ENCODE measurements around the gene COX19.

The COX19 gene

GRCh38 chr7:969403-969802, 5.9 kb downstream of the COX19 start:
- DNase-seq (ENCODE audit: low read depth): no peak
- H3K4me3 ChIP-seq (ENCODE audit: low read depth, low read length): no peak overlapping the region
- in situ Hi-C loops (cut with HindIII; ENCODE audit: low sequenced_read_pairs): loop anchor here (25.0 kb wide), 1 partner anchor 182 kb away; no protein-coding TSS in a partner anchor
- TF ChIP-seq CTCF (IDR thresholded peaks at IDR 0.05; ENCODE audit: low read depth, low read length, missing control alignments): no peak

GRCh38 chr7:968205-969105, 6.9 kb downstream of the COX19 start:
- TF ChIP-seq CTCF (IDR thresholded peaks at IDR 0.05; ENCODE audit: low read depth, low read length, missing control alignments): no peak
- no peak overlapping the region for H3K4me3 ChIP-seq (ENCODE audit: low read depth, low read length)
- no peak for DNase-seq (ENCODE audit: low read depth)
- in situ Hi-C loops (cut with HindIII; ENCODE audit: low sequenced_read_pairs): loop anchor here (25.0 kb wide), 1 partner anchor 181 kb away; no protein-coding TSS in a partner anchor

GRCh38 chr7:967361-968082, 7.8 kb downstream of the COX19 start:
- in situ Hi-C loops (cut with HindIII; ENCODE audit: low sequenced_read_pairs): loop anchor here (25.0 kb wide), 1 partner anchor 180 kb away; no protein-coding TSS in a partner anchor
- DNase-seq (ENCODE audit: low read depth): no peak
- H3K4me3 ChIP-seq (ENCODE audit: low read depth, low read length): no peak overlapping the region
- TF ChIP-seq CTCF (IDR thresholded peaks at IDR 0.05; ENCODE audit: low read depth, low read length, missing control alignments): no peak

- DNase-seq (ENCODE audit: low read depth): no peak
- in situ Hi-C loops (cut with HindIII; ENCODE audit: low sequenced_read_pairs): loop anchor here (25.0 kb wide), 1 partner anchor 179 kb away; no protein-coding TSS in a partner anchor
- no peak overlapping the region for H3K4me3 ChIP-seq (ENCODE audit: low read depth, low read length)
- TF ChIP-seq CTCF (IDR thresholded peaks at IDR 0.05; ENCODE audit: low read depth, low read length, missing control alignments): no peak
Measured at GRCh38 chr7:966291-967069, 8.9 kb downstream of the COX19 start.

- no peak overlapping the region for H3K4me3 ChIP-seq (ENCODE audit: low read depth, low read length)
- peak; percentile 49 for TF ChIP-seq CTCF (IDR thresholded peaks at IDR 0.05; ENCODE audit: low read depth, low read length, missing control alignments)
- in situ Hi-C loops (cut with HindIII; ENCODE audit: low sequenced_read_pairs): loop anchor here (25.0 kb wide), 1 partner anchor 177 kb away; no protein-coding TSS in a partner anchor
- DNase-seq (ENCODE audit: low read depth): peak; percentile 41
Measured at GRCh38 chr7:964401-965231, 10.7 kb downstream of the COX19 start.
